ENCODE results near the gene PSEN1. TPM values are rescaled to one million over a fixed set of nuclear protein-coding genes. Genes with fewer than 3 reads are reported as not detected.

PSEN1 gene
- 10 to 100 TPM; 41.4 to 48.8 TPM for total RNA-seq
- long read RNA-seq, donor 1, full-length matches to known transcripts: 17 of 23 reads
- long read RNA-seq, donor 1, partial matches to known transcripts: 2 of 23 reads
- long read RNA-seq, donor 1, other reads (novel, unspliced or antisense): 4 of 23 reads
- long read RNA-seq, donor 2, full-length matches to known transcripts: 41 of 58 reads
- long read RNA-seq, donor 2, partial matches to known transcripts: 8 of 58 reads
- long read RNA-seq, donor 2, other reads (novel, unspliced or antisense): 9 of 58 reads

- peak; percentile 99 for DNase-seq (ENCODE audit: low spot score)
- intact Hi-C loops (cut with DNase I): no loop called here
Measured at GRCh38 chr14:73136387-73137225, at the start of gene PSEN1. Gene PSEN1 (plus strand): TSS chr14:73136507. CDS start chr14:73148020, 11,513 bp downstream.

- intact Hi-C loops (cut with DNase I): no loop called here
Measured at GRCh38 chr14:73091044-73091443, 45.3 kb upstream of the PSEN1 start.

GRCh38 chr14:73097421-73097820, 38.9 kb upstream of the PSEN1 start:
- no peak for DNase-seq (ENCODE audit: low spot score)
- intact Hi-C loops (cut with DNase I): no loop called here

More at GRCh38 chr14:73091044-73091443, 45.3 kb upstream of the PSEN1 start:
- no peak for DNase-seq (ENCODE audit: low spot score)

GRCh38 chr14:73100334-73100733, 36.0 kb upstream of the PSEN1 start:
- DNase-seq (ENCODE audit: low spot score): no peak
- intact Hi-C loops (cut with DNase I): no loop called here

- intact Hi-C loops (cut with DNase I): no loop called here
- DNase-seq (ENCODE audit: low spot score): no peak
Measured at GRCh38 chr14:73102806-73103497, 33.4 kb upstream of the PSEN1 start.

DNA sequence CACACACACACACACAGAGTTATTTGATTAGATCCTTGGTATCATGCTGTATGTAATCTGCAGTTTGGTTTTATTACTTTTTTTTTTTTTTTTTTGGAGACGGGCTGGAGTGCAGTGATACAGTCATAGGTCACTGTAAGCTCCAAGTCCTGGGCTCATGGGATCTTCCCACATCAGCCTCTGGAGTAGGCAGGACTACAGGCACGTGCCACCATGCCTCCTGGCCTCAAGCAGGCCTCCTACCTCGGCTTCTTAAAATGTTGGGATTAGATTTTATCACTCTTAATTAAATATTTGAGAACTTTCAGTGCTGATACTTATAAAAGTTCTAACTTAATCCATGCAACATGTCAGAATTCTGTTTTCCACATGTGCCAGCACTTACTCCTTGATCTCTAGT, 31.3 kb upstream of the PSEN1 start:
- intact Hi-C loops (cut with DNase I): no loop called here
- no peak for DNase-seq (ENCODE audit: low spot score)

- no peak for DNase-seq (ENCODE audit: low spot score)
- intact Hi-C loops (cut with DNase I): no loop called here
Measured at GRCh38 chr14:73105727-73106126, 30.6 kb upstream of the PSEN1 start.

DNA sequence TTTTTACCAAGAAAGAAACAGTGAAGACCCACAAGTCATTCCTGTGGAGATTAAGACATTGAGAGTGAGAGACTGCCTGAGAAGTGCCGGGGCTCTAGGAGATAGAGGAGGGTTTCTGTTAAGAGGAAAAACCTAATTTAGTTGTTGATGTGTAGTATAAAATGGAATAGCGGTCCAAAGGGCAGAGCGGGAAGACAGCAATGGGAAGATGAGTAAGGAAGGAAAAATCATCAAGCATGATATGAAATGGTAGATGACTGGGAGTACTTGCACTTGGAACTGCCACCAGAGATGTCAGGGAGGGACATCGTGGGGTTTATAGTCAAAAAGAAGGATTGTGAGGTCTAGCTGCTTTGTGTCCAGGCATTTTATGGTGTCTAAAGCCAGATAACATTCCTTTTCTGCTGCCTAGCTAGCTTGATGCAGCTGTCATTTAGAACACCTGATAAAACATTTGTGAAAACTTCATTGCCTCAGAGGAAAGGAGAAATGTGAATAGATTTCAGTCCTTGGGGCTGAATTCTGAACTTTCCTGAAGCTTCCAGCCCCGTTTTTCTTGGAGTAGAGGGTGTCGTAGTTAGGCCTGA, 20.1 kb upstream of the PSEN1 start:
- no peak for DNase-seq (ENCODE audit: low spot score)

GRCh38 chr14:73124180-73124894, 12.0 kb upstream of the PSEN1 start:
- intact Hi-C loops (cut with DNase I): no loop called here
- DNase-seq (ENCODE audit: low spot score): no peak

More for the DNA sequence above, 20.1 kb upstream of the PSEN1 start:
- intact Hi-C loops (cut with DNase I): no loop called here

DNA sequence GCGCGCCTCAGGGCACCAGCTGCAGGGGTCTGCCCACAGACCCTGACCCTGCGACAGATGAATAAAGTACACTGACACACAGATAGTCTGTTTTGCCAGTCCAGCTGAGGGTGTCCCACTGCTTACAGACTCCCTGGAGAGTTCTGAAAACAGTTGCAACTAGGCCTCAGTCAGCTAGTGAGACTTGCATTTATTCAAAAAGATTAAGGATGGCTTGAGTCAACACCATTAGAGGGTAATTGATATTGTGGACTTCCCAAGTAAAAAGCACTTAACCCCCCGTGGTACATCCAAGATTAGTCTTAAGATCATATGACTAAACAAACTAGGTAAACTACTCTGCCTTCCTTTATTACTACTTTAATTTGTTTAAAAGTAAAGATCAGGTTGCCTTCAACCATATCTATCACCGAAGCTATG, 11.1 kb upstream of the PSEN1 start:
- intact Hi-C loops (cut with DNase I): loop anchor here in 1 of 2 donors (1.0 kb wide), 1 partner anchor 17 kb away; no protein-coding TSS in a partner anchor
- no peak for DNase-seq (ENCODE audit: low spot score)

DNA sequence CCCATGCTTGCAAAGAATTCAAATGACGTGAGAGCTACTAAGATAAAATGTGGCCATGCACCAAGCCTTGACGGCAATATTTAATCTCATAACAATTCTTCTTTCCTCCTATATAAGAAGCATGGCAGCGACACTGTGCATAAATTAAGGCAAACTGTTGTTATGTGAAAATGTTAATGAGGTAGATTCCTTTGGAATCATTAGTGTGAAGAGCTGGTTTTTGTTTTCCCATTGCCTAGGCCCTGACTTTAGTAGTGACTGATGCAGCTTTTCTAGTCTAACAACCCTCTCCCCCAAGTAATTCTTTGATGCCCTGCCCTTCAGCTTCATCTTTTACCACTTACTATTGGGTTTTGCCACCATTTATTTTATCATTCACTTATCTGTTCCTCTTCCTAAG, 10.6 kb upstream of the PSEN1 start:
- intact Hi-C loops (cut with DNase I): loop anchor here in 1 of 2 donors (1.0 kb wide), 1 partner anchor 17 kb away; no protein-coding TSS in a partner anchor

DNA sequence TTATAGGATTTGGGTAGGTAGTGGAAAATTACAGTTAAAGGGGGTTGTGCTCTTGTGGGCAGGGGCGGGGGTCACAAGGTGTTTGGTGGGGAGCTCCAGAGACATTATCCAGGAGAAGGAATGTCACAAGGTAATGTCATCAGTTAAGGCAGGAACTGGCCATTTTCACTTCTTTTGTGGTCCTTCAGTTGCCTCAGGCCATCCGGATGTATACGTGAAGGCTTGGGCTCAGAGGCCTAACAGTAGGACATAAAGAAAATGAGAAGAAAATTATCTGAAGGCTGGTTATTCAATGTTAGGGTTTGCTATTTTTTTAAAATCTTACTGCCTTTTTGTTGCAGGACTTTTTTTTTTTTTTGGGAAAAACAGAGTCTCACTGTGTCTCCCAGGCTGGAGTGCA, 2.5 kb upstream of the PSEN1 start:
- intact Hi-C loops (cut with DNase I): no loop called here
- no peak for DNase-seq (ENCODE audit: low spot score)

More for the DNA sequence above, 10.6 kb upstream of the PSEN1 start:
- DNase-seq (ENCODE audit: low spot score): no peak

GRCh38 chr14:73136085-73136386, 271 bp upstream of the PSEN1 start:
- intact Hi-C loops (cut with DNase I): no loop called here
- DNase-seq (ENCODE audit: low spot score): no peak

DNA sequence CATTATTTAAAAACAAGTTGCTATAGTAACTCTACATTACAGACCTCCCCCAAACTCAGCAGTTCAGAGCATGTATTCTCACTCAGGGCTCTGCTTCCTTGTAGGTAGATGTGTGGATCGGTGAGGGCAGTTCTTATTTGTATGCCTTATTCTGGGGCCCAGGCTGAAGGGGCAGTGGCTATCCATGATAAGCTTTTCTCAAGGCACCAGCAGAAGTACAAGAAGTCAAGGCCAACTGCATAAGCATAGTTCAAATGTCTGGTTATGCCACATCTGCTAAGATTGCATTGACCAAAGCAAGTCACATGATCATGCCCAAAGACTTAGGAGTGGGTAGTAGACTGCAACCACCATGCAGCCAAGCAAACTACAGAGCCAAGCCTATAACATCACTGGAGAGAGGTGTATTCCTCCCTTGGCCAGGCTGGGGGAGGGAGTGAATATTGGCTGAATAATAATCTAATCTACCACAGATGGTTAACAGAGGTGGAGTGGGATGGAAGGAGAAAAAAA, 4.6 kb downstream of the PSEN1 start:
- no peak for DNase-seq (ENCODE audit: low spot score)
- intact Hi-C loops (cut with DNase I): no loop called here

DNA sequence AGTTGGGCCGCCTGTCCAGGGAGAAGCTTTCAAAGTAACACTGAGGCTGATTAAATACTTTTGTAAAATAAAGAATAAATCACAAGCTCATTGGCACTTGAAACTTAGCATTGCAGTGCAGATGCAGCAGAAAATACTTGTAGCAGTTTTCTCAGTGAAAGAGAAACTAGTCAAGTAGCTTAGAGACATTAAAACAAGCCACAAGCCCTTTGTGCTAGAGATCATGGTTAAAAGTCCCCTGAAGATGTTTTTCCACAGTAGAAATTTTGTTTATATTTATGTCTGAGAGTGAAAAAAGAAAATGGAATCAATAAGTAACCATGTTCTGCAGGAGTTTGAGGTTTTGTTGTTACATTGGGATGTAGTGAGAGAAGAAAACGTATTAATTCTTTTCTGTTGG, 5.9 kb downstream of the PSEN1 start:
- no peak for DNase-seq (ENCODE audit: low spot score)
- intact Hi-C loops (cut with DNase I): no loop called here

DNA sequence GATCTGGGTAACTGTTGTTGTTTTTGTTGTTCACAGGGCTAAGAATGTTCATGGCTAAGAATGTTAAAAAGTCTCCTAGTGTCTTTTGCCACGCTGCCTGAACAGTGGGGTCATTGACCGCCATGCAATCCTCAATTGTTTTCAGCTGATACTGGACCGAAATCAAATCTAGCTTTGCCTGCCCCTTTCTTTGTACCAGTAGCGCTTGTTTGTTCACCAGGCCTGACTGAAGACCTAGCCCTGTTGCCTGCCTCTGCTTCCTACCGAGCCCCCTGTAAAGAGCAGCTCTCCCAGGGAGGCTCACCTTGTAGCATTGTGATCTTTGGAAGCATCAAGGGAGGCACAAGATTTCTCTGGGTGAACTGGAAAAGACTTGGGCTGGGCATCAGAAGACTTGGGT, 6.7 kb downstream of the PSEN1 start:
- intact Hi-C loops (cut with DNase I): no loop called here
- DNase-seq (ENCODE audit: low spot score): no peak

GRCh38 chr14:73143617-73144016, 7.3 kb downstream of the PSEN1 start:
- no peak for DNase-seq (ENCODE audit: low spot score)
- intact Hi-C loops (cut with DNase I): no loop called here

DNA sequence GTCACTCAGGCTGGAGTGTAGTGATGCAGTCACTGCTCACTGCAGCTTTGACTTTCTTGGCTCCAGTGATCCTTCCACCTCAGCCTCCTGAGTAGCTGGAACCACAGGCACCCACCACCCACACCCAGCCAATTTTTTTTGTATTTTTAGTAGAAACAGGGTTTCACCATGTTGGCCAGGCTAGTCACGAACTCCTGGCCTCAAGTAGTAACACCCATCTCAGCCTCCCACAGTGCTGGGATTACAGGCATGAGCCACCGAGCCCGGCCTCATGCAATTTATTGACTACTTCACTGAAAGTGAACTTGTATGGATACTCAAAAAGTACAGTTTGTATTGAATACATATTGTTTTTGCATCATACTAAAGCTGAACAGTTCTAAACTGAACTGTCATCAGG, 9.1 kb downstream of the PSEN1 start:
- no peak for DNase-seq (ENCODE audit: low spot score)
- intact Hi-C loops (cut with DNase I): no loop called here

- intact Hi-C loops (cut with DNase I): no loop called here
- no peak for DNase-seq (ENCODE audit: low spot score)
Measured at GRCh38 chr14:73146111-73146510, 9.8 kb downstream of the PSEN1 start.

Data from posterior vena cava (tissue), 2 donors.